GM12891 (cell line): ENCODE data around the gene ACCS.

ENCODE experiments used
- DNase-seq: peaks from one replicate; pipeline ENCODE4 v3.0.0; 2011; ENCODE audit warnings: low spot score; ENCODE audit not compliant: insufficient read length
- FAIRE-seq: peaks from 2 replicates; lab custom pipeline; 2011; peaks lifted over from hg19 to GRCh38; lab: Jason Lieb, UNC
- PAX5 ChIP-seq: IDR thresholded peaks from 2 replicates; pipeline ENCODE4 v1.6.1; 2011; ENCODE audit warnings: low read length, moderate library complexity, mild to moderate bottlenecking; ENCODE audit not compliant: insufficient read depth, severe bottlenecking
- POLR2A ChIP-seq: IDR thresholded peaks from 2 replicates; pipeline ENCODE4 v1.6.1; 2011; ENCODE audit warnings: low read depth, low read length, control low read depth
- POLR2AphosphoS5 ChIP-seq: IDR thresholded peaks from 2 replicates; pipeline ENCODE4 v1.6.1; 2011; ENCODE audit warnings: low read depth, low read length, control low read depth
- POU2F2 ChIP-seq: IDR thresholded peaks from 2 replicates; pipeline ENCODE4 v1.6.1; 2011; ENCODE audit warnings: low read depth, mild to moderate bottlenecking, control low read depth, low read length, moderate library complexity
- SPI1 ChIP-seq: IDR thresholded peaks from 2 replicates; pipeline ENCODE4 v1.6.1; 2011; ENCODE audit warnings: low read depth, low read length, control low read depth
- TAF1 ChIP-seq: IDR thresholded peaks from 2 replicates; pipeline ENCODE4 v1.6.1; 2011; ENCODE audit warnings: low read depth, low read length, control low read depth

ACCS gene

GRCh38 chr11:44058275-44058674, 7.8 kb upstream of the ACCS start:
- no peak for FAIRE-seq
- DNase-seq = no peak
- TF ChIP-seq TAF1 = no peak

- FAIRE-seq (no peak), DNase-seq (no peak)
- TF ChIP-seq POLR2AphosphoS5 (no peak), POLR2A (no peak), POU2F2 (no peak), TAF1 (no peak), PAX5 (no peak), SPI1 (no peak)
Observed at GRCh38 chr11:44065161-44065661, 859 bp upstream of the ACCS start.

- no peak for TF ChIP-seq POLR2A
- no peak for TF ChIP-seq POLR2AphosphoS5
- TF ChIP-seq POU2F2 = no peak
- TF ChIP-seq PAX5 = no peak
- no peak for TF ChIP-seq SPI1
- TF ChIP-seq TAF1 = no peak
- no peak for DNase-seq
- no peak for FAIRE-seq
Observed at GRCh38 chr11:44066732-44067141, 667 bp downstream of the ACCS start.

- TF ChIP-seq TAF1 (no peak), POLR2AphosphoS5 (no peak), PAX5 (no peak), SPI1 (no peak), POU2F2 (no peak), POLR2A (no peak)
Observed at GRCh38 chr11:44067266-44067665, 1.2 kb downstream of the ACCS start.

GRCh38 chr11:44068180-44068579, 2.1 kb downstream of the ACCS start:
- no peak for TF ChIP-seq POLR2A
- TF ChIP-seq POLR2AphosphoS5 = no peak
- TF ChIP-seq POU2F2 = no peak
- FAIRE-seq = no peak
- DNase-seq = no peak

More at GRCh38 chr11:44067266-44067665, 1.2 kb downstream of the ACCS start:
- DNase-seq = no peak
- no peak for FAIRE-seq

- no peak for FAIRE-seq
- no peak for DNase-seq
Observed at GRCh38 chr11:44071157-44071556, 5.1 kb downstream of the ACCS start.

GRCh38 chr11:44072757-44073658, 6.9 kb downstream of the ACCS start:
- FAIRE-seq (no peak), DNase-seq (no peak)
- TF ChIP-seq POLR2AphosphoS5 (no peak), TAF1 (no peak), POU2F2 (no peak), SPI1 (no peak), POLR2A (no peak), PAX5 (no peak)

More at GRCh38 chr11:44071157-44071556, 5.1 kb downstream of the ACCS start:
- TF ChIP-seq POU2F2 = no peak
- no peak for TF ChIP-seq SPI1
- no peak for TF ChIP-seq PAX5
- no peak for TF ChIP-seq POLR2AphosphoS5
- no peak for TF ChIP-seq TAF1
- no peak for TF ChIP-seq POLR2A

- DNase-seq = no peak
- TF ChIP-seq POU2F2 = no peak
- no peak for TF ChIP-seq POLR2AphosphoS5
Observed at GRCh38 chr11:44078794-44079193, 12.7 kb downstream of the ACCS start.

GRCh38 chr11:44079376-44079775, 13.3 kb downstream of the ACCS start:
- DNase-seq = no peak
- TF ChIP-seq SPI1 (no peak), PAX5 (no peak), POLR2A (no peak), POLR2AphosphoS5 (no peak), POU2F2 (no peak), TAF1 (no peak)
- no peak for FAIRE-seq

More at GRCh38 chr11:44078794-44079193, 12.7 kb downstream of the ACCS start:
- FAIRE-seq = no peak

- DNase-seq (no peak), FAIRE-seq (no peak)
- no peak for TF ChIP-seq SPI1
- no peak for TF ChIP-seq POLR2AphosphoS5
- TF ChIP-seq TAF1 = no peak
Observed at GRCh38 chr11:44080951-44081350, 14.9 kb downstream of the ACCS start.
